ENCODE data around the gene CAMTA1.

CAMTA1 gene

DNA sequence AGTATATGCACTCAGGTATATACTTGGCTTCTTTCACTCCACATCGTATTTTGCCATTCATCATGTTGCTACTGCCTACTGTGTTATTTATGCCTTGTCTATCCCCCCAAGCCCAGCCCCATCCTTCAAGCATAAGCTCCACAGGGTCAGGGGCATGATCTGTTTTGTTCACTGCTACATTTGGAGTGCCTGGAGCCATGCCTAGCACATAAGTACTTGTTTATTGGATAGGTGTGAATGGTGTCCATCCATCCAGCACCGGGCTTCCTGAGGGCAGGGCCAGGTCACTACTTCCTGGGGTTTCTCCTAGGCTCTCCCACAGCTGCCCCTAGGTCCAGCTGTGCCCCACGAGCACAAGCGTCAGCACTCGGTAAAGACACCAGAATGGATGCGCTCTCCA is 696.8 kb downstream of the CAMTA1 start:
- Histone ChIP-seq H3K27ac (ENCODE audit: low read length) (no peak overlapping the region), H3K36me3 (ENCODE audit: insufficient read depth, low read depth, low read length) (no peaks in the 10 kb centered on the region), H3K9me3 (ENCODE audit: insufficient read depth, low read depth, low read length) (no peaks in the 10 kb centered on the region), H3K9ac (ENCODE audit: low read depth, low read length) (no peak overlapping the region), H3K27me3 (ENCODE audit: insufficient read depth, low read length) (no peaks in the 10 kb centered on the region), H3K4me1 (ENCODE audit: insufficient read depth, low read length) (no peaks in the 10 kb centered on the region; the same call in 1 of the 2 replicates), H3K4me3 (ENCODE audit: low read length) (no peak overlapping the region)

DNA sequence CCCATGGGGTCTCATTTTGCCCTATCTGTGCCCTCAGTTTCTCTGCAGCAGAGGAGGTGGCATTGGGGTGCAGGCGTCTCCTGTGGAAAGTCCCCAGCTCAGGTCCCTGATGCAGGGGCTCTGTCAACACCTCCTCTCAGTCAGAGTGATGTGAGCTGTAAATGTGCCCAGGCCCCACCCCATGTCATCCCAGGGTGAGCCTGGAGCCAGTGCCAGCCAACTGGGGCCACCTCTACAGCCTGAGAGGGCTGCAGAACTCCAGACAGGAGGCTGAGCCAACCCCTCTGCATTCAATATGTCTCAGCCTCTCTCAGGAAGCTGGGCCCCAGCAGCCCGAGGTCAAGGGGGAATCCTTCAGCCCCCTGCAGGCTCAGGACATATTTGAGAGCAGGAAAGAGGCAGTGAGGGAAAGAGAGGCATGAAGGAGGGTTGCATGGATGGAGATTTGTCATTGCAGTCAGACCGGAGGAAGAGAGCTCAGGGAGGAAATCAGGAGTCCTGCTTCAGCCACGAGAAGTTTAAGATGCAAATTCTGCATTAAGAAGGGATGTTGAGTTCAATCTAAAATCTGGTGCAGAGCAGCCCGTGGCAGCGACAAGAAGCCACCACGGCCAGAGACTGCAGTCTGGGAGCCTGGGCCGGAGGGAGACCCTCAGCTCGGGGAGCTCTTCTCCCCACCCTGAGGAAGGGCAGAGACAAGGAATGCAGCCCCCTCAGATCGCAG is 697.7 kb downstream of the CAMTA1 start:
- H3K27ac ChIP-seq (ENCODE audit: low read length): no peak overlapping the region
- H3K27me3 ChIP-seq (ENCODE audit: insufficient read depth, low read length): no peaks in the 10 kb centered on the region
- no peak overlapping the region for H3K4me3 ChIP-seq (ENCODE audit: low read length)
- H3K9me3 ChIP-seq (ENCODE audit: insufficient read depth, low read depth, low read length): no peaks in the 10 kb centered on the region
- no peaks in the 10 kb centered on the region for H3K36me3 ChIP-seq (ENCODE audit: insufficient read depth, low read depth, low read length)
- no peaks in the 10 kb centered on the region; the same call in 1 of the 2 replicates for H3K4me1 ChIP-seq (ENCODE audit: insufficient read depth, low read length)
- no peak overlapping the region for H3K9ac ChIP-seq (ENCODE audit: low read depth, low read length)

DNA sequence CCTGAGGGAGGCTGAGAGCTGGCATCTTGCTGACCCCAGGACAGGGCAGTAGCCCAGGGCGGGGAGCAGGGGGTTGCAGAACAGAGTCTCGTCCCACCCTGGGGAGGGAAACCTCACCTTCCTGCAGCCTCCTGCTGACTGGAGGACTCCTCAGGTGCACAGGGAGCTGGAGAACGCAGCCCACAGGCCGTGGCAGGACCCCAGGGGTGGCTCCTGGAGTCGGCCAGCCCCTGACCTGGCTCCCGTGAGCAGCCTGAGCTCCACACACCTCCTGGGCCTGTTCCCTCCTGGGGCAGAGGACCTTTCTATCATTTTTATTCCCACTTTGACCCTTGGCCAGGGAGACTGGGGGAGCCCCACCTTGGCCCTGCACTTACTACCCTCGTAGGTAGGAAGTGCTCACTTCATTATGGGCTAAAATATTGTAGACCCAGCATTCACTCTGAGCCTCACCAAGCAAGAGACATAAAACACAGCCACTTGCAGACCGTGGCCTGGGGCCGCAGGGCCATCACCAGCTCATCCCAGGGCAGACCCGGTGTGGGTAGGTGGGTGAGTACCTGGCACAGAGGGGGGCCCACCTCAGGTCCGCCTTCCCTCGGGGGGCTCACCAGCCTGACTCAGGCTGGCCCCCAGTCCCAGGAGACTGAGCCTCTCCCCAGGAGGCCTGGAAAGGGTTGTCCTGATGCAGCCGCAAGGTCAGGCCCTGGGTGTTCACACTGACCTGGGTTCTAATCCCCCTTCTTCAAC is 698.6 kb downstream of the CAMTA1 start:
- Histone ChIP-seq H3K9me3 (ENCODE audit: insufficient read depth, low read depth, low read length) (no peaks in the 10 kb centered on the region), H3K36me3 (ENCODE audit: insufficient read depth, low read depth, low read length) (no peaks in the 10 kb centered on the region), H3K9ac (ENCODE audit: low read depth, low read length) (no peak overlapping the region), H3K27ac (ENCODE audit: low read length) (no peak overlapping the region), H3K27me3 (ENCODE audit: insufficient read depth, low read length) (no peaks in the 10 kb centered on the region), H3K4me1 (ENCODE audit: insufficient read depth, low read length) (no peaks in the 10 kb centered on the region; the same call in 1 of the 2 replicates), H3K4me3 (ENCODE audit: low read length) (no peak overlapping the region)

DNA sequence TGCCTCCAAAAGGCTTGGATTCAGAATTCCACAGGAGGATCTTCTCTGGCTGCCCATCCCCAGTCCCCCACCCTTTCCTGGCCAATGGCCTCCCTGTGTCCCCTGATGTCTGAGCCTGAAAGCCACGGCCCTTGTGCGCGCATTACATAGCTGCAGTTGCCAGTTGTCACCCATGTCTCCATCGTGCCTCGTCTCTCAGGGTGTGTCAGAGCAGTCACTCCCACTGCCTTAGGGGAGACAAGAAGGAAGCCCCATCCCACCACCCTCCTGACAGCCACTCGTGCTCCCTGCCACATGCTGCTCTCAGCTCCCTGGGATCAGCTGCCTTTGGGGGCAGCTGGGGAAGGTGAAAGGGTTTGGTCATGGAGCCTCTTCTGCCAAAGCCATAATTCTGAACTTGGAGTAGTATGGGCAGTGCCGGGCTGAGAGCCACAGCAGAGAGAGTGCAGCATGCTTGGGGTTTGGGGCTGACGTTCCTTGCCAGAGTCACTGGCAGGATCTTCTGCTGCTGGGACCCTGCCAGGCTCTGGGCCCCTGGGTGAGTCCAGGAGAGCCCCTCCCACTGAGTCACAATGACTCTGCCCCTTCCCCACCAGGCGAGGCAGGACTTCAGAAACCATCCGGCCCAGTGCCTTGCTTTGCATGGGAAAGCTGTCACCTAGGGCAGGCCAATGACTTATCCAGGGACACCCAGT is 700.0 kb downstream of the CAMTA1 start:
- Histone ChIP-seq H3K36me3 (ENCODE audit: insufficient read depth, low read depth, low read length) (no peaks in the 10 kb centered on the region), H3K27me3 (ENCODE audit: insufficient read depth, low read length) (no peaks in the 10 kb centered on the region), H3K4me1 (ENCODE audit: insufficient read depth, low read length) (no peaks in the 10 kb centered on the region; the same call in 1 of the 2 replicates), H3K9me3 (ENCODE audit: insufficient read depth, low read depth, low read length) (no peaks in the 10 kb centered on the region), H3K4me3 (ENCODE audit: low read length) (no peak overlapping the region), H3K27ac (ENCODE audit: low read length) (no peak overlapping the region), H3K9ac (ENCODE audit: low read depth, low read length) (no peak overlapping the region)

DNA sequence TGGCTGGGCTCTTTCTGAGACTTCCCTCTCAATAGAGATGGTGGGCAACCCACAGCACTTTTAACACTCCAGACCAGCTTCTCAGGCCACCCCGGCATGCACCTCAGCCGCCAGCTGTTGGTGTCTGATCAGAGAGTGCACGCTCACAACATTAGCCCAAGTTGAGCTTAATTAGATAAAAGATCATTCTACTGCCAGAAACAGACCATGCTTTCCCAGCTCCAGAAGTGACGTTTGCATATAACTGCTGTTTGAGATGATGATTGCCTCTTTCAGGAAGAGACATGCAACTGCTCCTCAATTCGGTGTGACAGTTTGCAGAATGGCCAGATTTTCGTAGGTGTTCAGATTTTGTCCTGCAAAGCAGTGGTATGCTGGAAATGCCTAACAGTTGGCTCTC is 700.6 kb downstream of the CAMTA1 start:
- H3K27ac ChIP-seq (ENCODE audit: low read length): no peak overlapping the region
- no peaks in the 10 kb centered on the region; the same call in 1 of the 2 replicates for H3K4me1 ChIP-seq (ENCODE audit: insufficient read depth, low read length)
- no peaks in the 10 kb centered on the region for H3K27me3 ChIP-seq (ENCODE audit: insufficient read depth, low read length)

DNA sequence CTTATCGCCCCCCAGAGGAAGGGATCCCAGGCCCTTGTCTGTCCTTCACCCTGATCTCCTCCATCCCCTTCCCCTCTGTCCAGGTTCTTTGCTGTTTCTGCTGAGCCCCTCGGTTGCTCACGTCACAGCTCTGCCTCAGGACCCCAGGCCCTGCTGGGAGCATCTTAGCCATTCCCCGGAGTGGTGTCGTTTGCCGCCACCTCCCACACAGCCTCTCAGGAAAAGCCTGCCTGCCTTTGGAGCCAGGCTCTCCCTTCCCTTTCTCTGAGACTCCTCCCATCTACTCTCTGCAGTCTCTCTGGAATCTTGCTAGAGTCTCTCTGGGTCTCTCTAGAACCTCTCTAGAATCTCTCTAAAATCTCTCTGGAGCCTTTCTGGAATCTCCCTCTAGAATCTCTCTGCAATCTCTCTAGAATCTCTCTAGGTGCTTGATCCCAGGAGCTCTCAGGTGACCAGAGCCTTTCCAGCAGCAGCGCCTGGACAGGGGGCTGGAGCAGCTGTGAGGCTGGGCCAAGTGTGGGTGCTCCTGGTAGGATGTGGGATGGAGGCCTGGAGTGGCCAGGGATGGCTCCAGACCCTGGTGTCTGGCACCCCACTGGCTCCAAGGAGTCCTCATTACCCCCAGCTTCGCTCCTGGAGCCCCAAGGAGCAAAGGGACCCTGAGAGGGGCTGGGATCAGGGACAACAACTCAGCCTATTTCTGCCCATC is 702.7 kb downstream of the CAMTA1 start:
- no peaks in the 10 kb centered on the region for H3K9me3 ChIP-seq (ENCODE audit: insufficient read depth, low read depth, low read length)
- no peaks in the 10 kb centered on the region; the same call in 1 of the 2 replicates for H3K4me1 ChIP-seq (ENCODE audit: insufficient read depth, low read length)
- no peaks in the 10 kb centered on the region for H3K27me3 ChIP-seq (ENCODE audit: insufficient read depth, low read length)
- H3K27ac ChIP-seq (ENCODE audit: low read length): no peak overlapping the region
- H3K4me3 ChIP-seq (ENCODE audit: low read length): no peak overlapping the region
- H3K9ac ChIP-seq (ENCODE audit: low read depth, low read length): no peak overlapping the region
- no peaks in the 10 kb centered on the region for H3K36me3 ChIP-seq (ENCODE audit: insufficient read depth, low read depth, low read length)

More for the DNA sequence above, 700.6 kb downstream of the CAMTA1 start:
- Histone ChIP-seq H3K4me3 (ENCODE audit: low read length) (no peak overlapping the region), H3K9ac (ENCODE audit: low read depth, low read length) (no peak overlapping the region), H3K36me3 (ENCODE audit: insufficient read depth, low read depth, low read length) (no peaks in the 10 kb centered on the region), H3K9me3 (ENCODE audit: insufficient read depth, low read depth, low read length) (no peaks in the 10 kb centered on the region)

DNA sequence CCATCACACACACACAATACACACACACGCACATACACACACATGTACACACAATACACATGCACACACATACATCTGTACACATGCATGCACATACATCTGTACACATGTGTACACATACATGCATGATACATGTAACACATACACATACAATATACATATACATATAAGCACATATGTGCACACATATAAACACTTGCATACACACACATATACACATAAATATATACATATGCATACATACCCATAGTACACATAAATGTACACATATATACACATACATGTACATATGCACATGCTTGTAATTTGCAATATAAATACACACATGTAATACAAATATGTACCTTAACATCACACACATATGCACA is 703.2 kb downstream of the CAMTA1 start:
- no peaks in the 10 kb centered on the region for H3K27me3 ChIP-seq (ENCODE audit: insufficient read depth, low read length)
- H3K9me3 ChIP-seq (ENCODE audit: insufficient read depth, low read depth, low read length): no peaks in the 10 kb centered on the region
- H3K27ac ChIP-seq (ENCODE audit: low read length): no peak overlapping the region
- no peak overlapping the region for H3K9ac ChIP-seq (ENCODE audit: low read depth, low read length)
- H3K4me3 ChIP-seq (ENCODE audit: low read length): no peak overlapping the region
- H3K4me1 ChIP-seq (ENCODE audit: insufficient read depth, low read length): no peaks in the 10 kb centered on the region
- no peaks in the 10 kb centered on the region for H3K36me3 ChIP-seq (ENCODE audit: insufficient read depth, low read depth, low read length)

DNA sequence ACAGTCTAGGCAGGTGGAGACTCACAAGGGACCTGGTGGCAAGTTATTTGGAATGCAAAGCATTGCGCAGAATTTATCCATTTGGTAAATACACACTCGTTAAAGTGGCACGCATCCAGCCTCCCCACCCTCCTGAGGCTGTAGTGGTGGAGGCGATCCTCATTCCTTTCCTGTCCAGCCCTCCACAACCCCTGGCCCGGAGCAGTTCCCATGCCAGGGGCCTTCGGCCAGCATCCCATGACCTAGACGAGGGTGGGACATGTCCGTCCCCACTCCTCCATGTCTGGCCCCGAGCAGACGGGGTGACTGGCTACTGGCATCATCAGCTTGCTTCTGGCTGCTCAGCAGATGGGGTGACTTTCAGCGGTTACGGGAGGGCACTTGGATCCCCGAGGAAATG is 704.3 kb downstream of the CAMTA1 start:
- no peak overlapping the region for H3K27ac ChIP-seq (ENCODE audit: low read length)
- H3K36me3 ChIP-seq (ENCODE audit: insufficient read depth, low read depth, low read length): no peaks in the 10 kb centered on the region
- H3K4me3 ChIP-seq (ENCODE audit: low read length): no peak overlapping the region
- H3K4me1 ChIP-seq (ENCODE audit: insufficient read depth, low read length): no peaks in the 10 kb centered on the region
- H3K9ac ChIP-seq (ENCODE audit: low read depth, low read length): no peak overlapping the region
- H3K9me3 ChIP-seq (ENCODE audit: insufficient read depth, low read depth, low read length): no peaks in the 10 kb centered on the region
- no peaks in the 10 kb centered on the region for H3K27me3 ChIP-seq (ENCODE audit: insufficient read depth, low read length)

DNA sequence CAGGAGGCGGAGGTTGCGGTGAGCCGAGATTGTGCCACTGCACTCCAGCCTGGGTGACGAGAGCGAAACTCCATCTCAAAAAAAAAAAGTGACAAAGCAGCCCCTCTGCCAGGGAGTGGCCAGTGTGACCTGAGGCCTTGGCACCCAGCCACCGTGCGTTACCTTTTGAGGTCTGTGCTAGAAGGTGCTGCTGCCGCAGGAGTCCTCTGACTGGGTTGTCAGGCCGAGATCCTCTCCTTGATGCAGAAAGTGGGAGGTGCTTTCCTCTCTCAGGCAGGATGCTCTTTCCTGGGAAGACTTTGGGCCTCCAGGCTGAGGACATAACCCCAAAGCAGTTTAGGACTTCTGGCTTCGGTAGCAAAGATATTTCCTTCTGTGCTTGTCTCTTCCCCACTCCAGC is 705.3 kb downstream of the CAMTA1 start:
- Histone ChIP-seq H3K9ac (ENCODE audit: low read depth, low read length) (no peak overlapping the region), H3K27me3 (ENCODE audit: insufficient read depth, low read length) (no peaks in the 10 kb centered on the region), H3K9me3 (ENCODE audit: insufficient read depth, low read depth, low read length) (no peaks in the 10 kb centered on the region), H3K36me3 (ENCODE audit: insufficient read depth, low read depth, low read length) (no peaks in the 10 kb centered on the region), H3K4me3 (ENCODE audit: low read length) (no peak overlapping the region), H3K27ac (ENCODE audit: low read length) (no peak overlapping the region), H3K4me1 (ENCODE audit: insufficient read depth, low read length) (no peaks in the 10 kb centered on the region)

DNA sequence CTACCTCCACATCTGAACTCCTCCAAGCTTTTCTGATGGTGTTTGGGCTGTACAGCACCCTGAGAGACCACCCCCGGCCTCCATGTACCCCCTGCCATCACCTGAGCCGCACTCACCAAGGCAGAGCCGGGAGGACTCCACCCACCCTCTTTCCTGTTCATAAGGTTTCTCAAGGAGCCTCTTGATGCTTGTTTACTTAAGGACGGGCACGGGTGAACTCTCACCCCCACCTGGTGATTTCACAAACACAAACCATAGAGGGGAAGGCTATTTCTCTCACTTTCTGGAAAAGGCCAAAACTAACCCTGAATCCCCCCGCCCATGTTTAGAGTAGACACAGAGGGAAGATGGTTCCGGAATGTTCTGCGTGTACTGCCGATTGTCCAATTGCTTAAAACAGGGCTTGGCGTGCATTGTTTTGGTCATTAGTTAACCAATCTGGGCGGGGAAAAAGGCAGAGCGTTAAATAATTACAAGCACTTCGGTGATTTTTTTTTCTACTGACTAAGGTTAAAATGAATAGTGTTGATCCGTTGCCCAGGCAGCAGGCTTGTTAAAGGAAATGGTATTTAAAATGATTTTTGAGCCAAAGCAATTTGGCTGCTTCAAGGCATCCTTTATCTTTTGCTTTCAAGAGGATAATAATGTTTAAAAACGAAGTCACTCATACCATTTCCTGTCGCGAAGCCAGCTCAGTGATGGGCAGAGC is 706.0 kb downstream of the CAMTA1 start:
- Histone ChIP-seq H3K27ac (ENCODE audit: low read length) (no peak overlapping the region), H3K4me1 (ENCODE audit: insufficient read depth, low read length) (no peaks in the 10 kb centered on the region), H3K27me3 (ENCODE audit: insufficient read depth, low read length) (no peaks in the 10 kb centered on the region), H3K36me3 (ENCODE audit: insufficient read depth, low read depth, low read length) (no peaks in the 10 kb centered on the region), H3K9ac (ENCODE audit: low read depth, low read length) (no peak overlapping the region), H3K4me3 (ENCODE audit: low read length) (no peak overlapping the region), H3K9me3 (ENCODE audit: insufficient read depth, low read depth, low read length) (no peaks in the 10 kb centered on the region)

DNA sequence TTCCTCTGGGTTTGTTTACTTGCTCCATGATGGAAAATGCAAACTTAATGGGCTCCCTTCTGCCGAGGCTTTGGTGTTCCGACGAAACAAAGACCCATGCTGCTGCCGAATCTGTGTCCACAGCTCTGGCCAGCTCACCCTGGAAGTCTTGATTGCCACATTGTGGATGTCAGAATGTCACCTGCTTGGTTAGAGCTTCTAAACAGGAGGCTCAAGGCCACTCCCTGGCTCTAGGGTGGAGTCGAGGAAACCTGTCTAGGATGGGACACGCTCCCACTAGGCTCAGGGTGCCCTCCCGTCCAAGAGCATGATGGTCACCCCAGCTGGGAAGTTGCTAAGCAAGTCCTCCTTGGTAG is 706.5 kb downstream of the CAMTA1 start:
- Histone ChIP-seq H3K27ac (ENCODE audit: low read length) (no peak overlapping the region), H3K4me1 (ENCODE audit: insufficient read depth, low read length) (no peaks in the 10 kb centered on the region), H3K9ac (ENCODE audit: low read depth, low read length) (no peak overlapping the region), H3K4me3 (ENCODE audit: low read length) (no peak overlapping the region), H3K9me3 (ENCODE audit: insufficient read depth, low read depth, low read length) (no peaks in the 10 kb centered on the region), H3K27me3 (ENCODE audit: insufficient read depth, low read length) (no peaks in the 10 kb centered on the region), H3K36me3 (ENCODE audit: insufficient read depth, low read depth, low read length) (no peaks in the 10 kb centered on the region)
